Ovary (tissue), 9 donors: Measurements from ENCODE around the gene LRIT2. TPM values are rescaled to one million over a fixed set of nuclear protein-coding genes. Genes with fewer than 3 reads are reported as not detected.

Experiments
- DNase-seq, 5 donors: peaks; one replicate each; pipeline ENCODE4 v3.0.0-alpha.2; 2019 to 2020
- H3K27ac ChIP-seq, 2 donors: fragments of 200-600 bp; one replicate each; pipeline versions ENCODE4 v1.5.1 to v1.8.0; 2019 to 2022
- H3K27me3 ChIP-seq: fragments of 200-600 bp; one replicate; pipeline ENCODE4 v1.8.0; 2022
- H3K36me3 ChIP-seq: fragments of 200-600 bp; sonication (generic); one replicate; pipeline ENCODE4 v1.5.1; 2019
- H3K4me1 ChIP-seq: one replicate; pipeline ENCODE4 v1.8.1; 2013; ENCODE audit warnings: mild to moderate bottlenecking, moderate library complexity; ENCODE audit not compliant: insufficient read depth
- H3K4me3 ChIP-seq: fragments of 200-600 bp; sonication (generic); one replicate; pipeline ENCODE4 v1.5.1; 2017
- H3K9me3 ChIP-seq, 2 donors: fragments of 200-600 bp in 1 of 2; sonication (generic) in 1 of 2; one replicate each; pipeline versions ENCODE4 v1.5.1 to v1.8.1; 2013 to 2019; ENCODE audit warnings: mild to moderate bottlenecking in 1 of 2, moderate library complexity in 1 of 2
- EP300 ChIP-seq: sonication (generic); formaldehyde crosslinking; IDR thresholded peaks from one replicate; pipeline ENCODE4 v1.6.1; 2017; ENCODE audit warnings: antibody characterized with exemption
- POLR2A ChIP-seq: fragments of 450-650 bp; IDR thresholded peaks from one replicate; pipeline ENCODE4 v1.6.1; 2017; ENCODE audit warnings: antibody characterized with exemption, mild to moderate bottlenecking, moderate library complexity
- WGBS, 3 donors: extraction: QIAGEN DNeasy Blood & Tissue Kit in 1 of 3; methylation state at CpG; one replicate each; pipeline versions ENCODE4 v1.1.5 to v1.1.7; 2013 to 2017; 5-methylcytosine and 5-hydroxymethylcytosine counted together
- intact Hi-C, 4 donors: fragments of 100-400 bp; cut with DNase I; formaldehyde crosslinking; loops; one replicate each; pipeline versions ENCODE4 v1.11.0 to v1.15.1; 2022 to 2023
- polyA plus RNA-seq, 2 donors: library from polyadenylated mRNA; stranded (reverse); fragments of 200-250 nt in 1 of 2; fragments of 350-450 nt in 1 of 2; fragmentation: Illumina TruSeq in 1 of 2; extraction: RNeasy Lipid Tissue Mini Kit (QIAGEN cat#74804) in 1 of 2; gene quantifications; one replicate each; pipeline ENCODE4 v1.2.3, GENCODE V29; 2013 to 2014
- total RNA-seq, 7 donors: library from RNA; depleted of rRNA in 2 of 7; stranded (reverse); fragments of >200 nt in 2 of 7; fragmentation: NEBNext Ultra II Directional in 3 of 7; extraction: Animal tissue kit (Norgen Biotek cat#: 25700) in 3 of 7; gene quantifications; one replicate each; pipeline versions ENCODE4 v1.1.0 to v1.2.4, GENCODE V29; 2016 to 2023
- TF ChIP-seq, protein P1 (sequence below), 3 donors: fragments of 450-650 bp in 2 of 3; fragments of 200-600 bp in 1 of 3; IDR thresholded peaks; one replicate each; pipeline versions ENCODE4 v1.5.1 to v1.8.0; 2016 to 2022; ENCODE audit warnings: antibody characterized with exemption in 3 of 3, mild to moderate bottlenecking in 1 of 3
- donor health status: DM: no; HTN: no; CAD: no; lungs with moderate emphysema.
- donor health status: DM: no; HTN: no; CAD: no.
- donor health status: Bipolar disorder and iron deficiency.
- donor health status: DM: yes; HTN: yes; CAD: no.
- donor health status: DM: no; HTN: no; CAD: no.
- donor health status: DM: yes; HTN: yes; CAD: no.

The LRIT2 gene
- total and polyA plus RNA-seq, 9 donors, result not detected

DNA sequence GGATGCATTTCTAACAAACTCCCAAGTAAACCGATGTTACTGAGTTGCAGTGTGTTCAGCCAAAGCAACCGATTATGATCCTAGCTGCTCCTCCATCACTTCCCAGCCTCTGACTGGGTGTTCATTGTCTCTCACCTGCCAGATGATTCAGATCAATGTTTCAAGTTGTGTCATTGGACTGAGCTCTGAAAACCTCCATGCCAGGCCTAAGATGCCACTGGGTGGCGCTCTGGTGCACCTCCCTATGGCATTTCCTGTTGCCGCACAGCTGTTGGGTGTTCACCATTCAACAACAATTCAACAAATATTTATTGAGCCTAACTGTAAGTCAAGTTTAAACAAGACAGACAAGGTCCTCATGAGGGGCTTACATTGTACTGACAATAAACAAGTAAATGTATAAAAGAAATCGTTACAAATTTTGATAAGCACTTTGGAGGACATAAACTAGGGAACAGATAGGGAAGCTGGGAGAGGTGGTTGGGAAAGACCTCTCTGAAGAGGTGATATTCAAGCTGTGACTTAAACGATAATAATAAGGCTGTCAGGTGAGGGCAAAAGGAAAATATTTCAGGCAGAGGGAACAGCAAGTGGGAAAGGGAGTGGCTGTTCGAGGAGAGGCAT lies 42.3 kb upstream of the LRIT2 start:
- intact Hi-C loops, result loop anchor here in 2 of 4 donors (5.0 to 10.0 kb wide), 2 partner anchors 107 to 270 kb away; no protein-coding TSS in a partner anchor
- no peak overlapping the region for H3K4me3 ChIP-seq
- DNase-seq, result no peak
- TF ChIP-seq EP300 (no peak), POLR2A (no peak)
- TF ChIP-seq, protein P1, sequence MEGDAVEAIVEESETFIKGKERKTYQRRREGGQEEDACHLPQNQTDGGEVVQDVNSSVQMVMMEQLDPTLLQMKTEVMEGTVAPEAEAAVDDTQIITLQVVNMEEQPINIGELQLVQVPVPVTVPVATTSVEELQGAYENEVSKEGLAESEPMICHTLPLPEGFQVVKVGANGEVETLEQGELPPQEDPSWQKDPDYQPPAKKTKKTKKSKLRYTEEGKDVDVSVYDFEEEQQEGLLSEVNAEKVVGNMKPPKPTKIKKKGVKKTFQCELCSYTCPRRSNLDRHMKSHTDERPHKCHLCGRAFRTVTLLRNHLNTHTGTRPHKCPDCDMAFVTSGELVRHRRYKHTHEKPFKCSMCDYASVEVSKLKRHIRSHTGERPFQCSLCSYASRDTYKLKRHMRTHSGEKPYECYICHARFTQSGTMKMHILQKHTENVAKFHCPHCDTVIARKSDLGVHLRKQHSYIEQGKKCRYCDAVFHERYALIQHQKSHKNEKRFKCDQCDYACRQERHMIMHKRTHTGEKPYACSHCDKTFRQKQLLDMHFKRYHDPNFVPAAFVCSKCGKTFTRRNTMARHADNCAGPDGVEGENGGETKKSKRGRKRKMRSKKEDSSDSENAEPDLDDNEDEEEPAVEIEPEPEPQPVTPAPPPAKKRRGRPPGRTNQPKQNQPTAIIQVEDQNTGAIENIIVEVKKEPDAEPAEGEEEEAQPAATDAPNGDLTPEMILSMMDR (IDR thresholded peaks at IDR 0.05), result no peak
- no peak overlapping the region for H3K27ac ChIP-seq
- no peaks in the 10 kb centered on the region for H3K36me3 ChIP-seq
- no peaks in the 10 kb centered on the region for H3K27me3 ChIP-seq
- H3K4me1 ChIP-seq, result peaks cover 1% of the 10 kb centered on the region
- H3K9me3 ChIP-seq, result no peaks in the 10 kb centered on the region
- 29 to 39% (median 37%) methylated on average over 7 of the region's 7 CpGs for WGBS, 3 donors

GRCh38 chr10:84265418-84265817 lies 40.1 kb upstream of the LRIT2 start:
- intact Hi-C loops, result loop anchor here (2.0 to 10.0 kb wide), 4 partner anchors 109 to 275 kb away; no protein-coding TSS in a partner anchor
- TF ChIP-seq, protein P1 (IDR thresholded peaks at IDR 0.05), result no peak
- TF ChIP-seq POLR2A, result no peak
- TF ChIP-seq EP300, result no peak

GRCh38 chr10:84264611-84265141 lies 39.3 kb upstream of the LRIT2 start:
- no peak overlapping the region for H3K27ac ChIP-seq
- intact Hi-C loops, result loop anchor here (2.0 to 10.0 kb wide), 5 partner anchors 110 to 278 kb away; no protein-coding TSS in a partner anchor
- no peaks in the 10 kb centered on the region for H3K27me3 ChIP-seq
- peak; percentile 30 to 69 (median 62) for DNase-seq
- H3K9me3 ChIP-seq, result no peaks in the 10 kb centered on the region
- H3K4me3 ChIP-seq, result no peak overlapping the region
- peaks cover 1% of the 10 kb centered on the region for H3K4me1 ChIP-seq
- H3K36me3 ChIP-seq, result no peaks in the 10 kb centered on the region
- TF ChIP-seq EP300, result no peak
- TF ChIP-seq, protein P1 (IDR thresholded peaks at IDR 0.05), result peak; percentile 58 to 79 (median 65)
- WGBS, 3 donors, result 0 to 2% (median 1%) methylated on average over 11 of the region's 11 CpGs

More at GRCh38 chr10:84265418-84265817, 40.1 kb upstream of the LRIT2 start:
- no peak overlapping the region for H3K27ac ChIP-seq
- peaks cover 1% of the 10 kb centered on the region for H3K4me1 ChIP-seq
- H3K27me3 ChIP-seq, result no peaks in the 10 kb centered on the region
- H3K36me3 ChIP-seq, result no peaks in the 10 kb centered on the region
- H3K9me3 ChIP-seq, result no peaks in the 10 kb centered on the region
- no peak for DNase-seq
- 72 to 82% (median 79%) methylated on average over 4 of the region's 4 CpGs for WGBS, 3 donors
- no peak overlapping the region for H3K4me3 ChIP-seq

DNA sequence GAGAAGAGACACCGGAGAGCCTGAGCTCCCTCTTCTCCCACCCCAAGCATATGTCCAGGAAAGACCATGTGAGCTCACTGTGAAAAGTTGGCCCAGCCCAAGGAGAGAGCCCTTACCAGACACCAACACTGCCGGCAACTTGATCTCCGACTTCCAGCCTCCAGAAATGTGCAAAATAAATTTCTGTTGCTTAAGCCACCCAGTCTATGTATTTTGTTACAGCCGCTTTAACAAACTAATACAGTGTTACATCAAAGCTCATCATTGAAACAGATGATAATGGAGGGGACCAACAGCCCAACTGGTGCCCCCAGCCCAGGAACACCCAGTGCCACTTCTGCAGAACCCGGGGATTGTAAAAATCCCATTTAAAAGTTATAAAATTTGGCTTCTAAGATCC lies 38.4 kb upstream of the LRIT2 start:
- peaks cover 1% of the 10 kb centered on the region for H3K4me1 ChIP-seq
- no peak overlapping the region for H3K4me3 ChIP-seq
- H3K9me3 ChIP-seq, result no peaks in the 10 kb centered on the region
- H3K27me3 ChIP-seq, result no peaks in the 10 kb centered on the region
- H3K27ac ChIP-seq, result no peak overlapping the region
- no peaks in the 10 kb centered on the region for H3K36me3 ChIP-seq
- intact Hi-C loops, result loop anchor here in 3 of 4 donors (2.0 to 10.0 kb wide), 4 partner anchors 111 to 279 kb away; no protein-coding TSS in a partner anchor
- TF ChIP-seq EP300, result no peak
- TF ChIP-seq, protein P1 (IDR thresholded peaks at IDR 0.05), result no peak
- no peak for TF ChIP-seq POLR2A
- 76 to 81% (median 79%) methylated on average over 5 of the region's 5 CpGs for WGBS, 3 donors
- DNase-seq, result no peak
